GM18508 (cell line): ENCODE results near the gene CPLANE2.
"Not testable (repeated sequence)": the region's sequence is repeated elsewhere in the genome, so short reads cannot be mapped to it uniquely, and the experiment has no call there.

Experiments
- ATAC-seq: cut with Tn5 transposase; IDR thresholded peaks from one replicate; pipeline ENCODE4 v1.9.1; 2021; ENCODE audit warnings: moderate number of reproducible peaks; ENCODE audit not compliant: insufficient read depth, unreplicated experiment

Gene CPLANE2

GRCh38 chr1:16231331-16232315 lies 5.4 kb downstream of the CPLANE2 start:
- ATAC-seq = no peak

DNA sequence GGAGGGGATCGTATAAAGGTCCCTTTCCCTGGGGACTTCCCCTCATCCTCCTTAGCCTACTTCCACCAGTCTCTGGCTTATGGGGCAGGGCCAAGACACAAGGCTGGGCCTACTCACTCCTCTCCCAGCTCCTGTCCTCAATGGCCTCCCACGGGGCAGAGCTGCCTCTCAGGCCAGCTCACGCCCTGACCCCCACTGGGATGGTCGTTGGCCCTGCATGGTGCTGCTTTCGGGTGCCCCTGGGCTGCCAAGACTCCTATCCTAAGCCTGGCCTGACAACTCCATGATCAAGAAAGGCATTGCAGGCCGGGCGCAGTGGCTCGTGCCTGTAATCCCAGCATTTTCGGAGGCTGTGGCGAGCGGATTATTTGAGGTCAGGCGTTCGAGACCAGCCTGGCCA lies 6.2 kb downstream of the CPLANE2 start:
- no peak for ATAC-seq

DNA sequence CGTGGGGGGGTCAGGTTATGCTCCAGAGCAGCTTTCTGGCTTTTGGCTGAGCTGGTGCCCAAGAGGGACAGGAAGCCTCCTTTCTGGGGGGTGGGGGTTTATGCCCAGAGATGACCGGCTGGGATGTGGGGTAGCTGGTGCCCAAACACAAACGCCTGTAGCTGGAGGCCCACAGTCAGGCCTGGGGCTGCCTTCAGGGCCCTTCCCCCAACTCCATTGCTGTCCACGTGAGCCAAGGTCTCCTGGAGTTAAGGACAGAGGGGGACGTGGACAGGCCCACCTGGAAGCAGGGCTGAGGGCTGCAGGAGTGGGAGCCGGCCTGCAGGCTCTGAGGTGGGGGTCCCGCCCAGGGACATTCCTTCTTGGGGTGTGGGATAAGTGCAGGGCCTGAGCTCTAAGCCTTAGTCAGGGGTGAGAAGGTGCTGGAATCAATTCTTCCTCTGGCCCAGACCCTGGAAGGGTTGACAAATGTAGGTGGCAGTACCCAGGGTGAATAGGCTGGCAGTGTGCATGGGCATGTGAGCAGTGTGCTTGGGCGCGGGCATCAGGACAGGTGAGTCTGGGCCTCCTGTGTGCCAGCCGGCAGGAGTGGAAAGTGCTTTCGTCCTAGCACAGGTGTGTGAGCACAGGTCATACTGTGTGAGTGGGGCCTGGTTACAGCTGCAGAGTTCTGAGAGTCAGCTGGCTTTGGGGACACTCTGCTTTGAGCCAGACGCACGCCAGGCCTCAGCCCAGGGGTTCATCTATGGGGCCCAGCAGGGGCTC lies 6.8 kb downstream of the CPLANE2 start:
- ATAC-seq = no peak

DNA sequence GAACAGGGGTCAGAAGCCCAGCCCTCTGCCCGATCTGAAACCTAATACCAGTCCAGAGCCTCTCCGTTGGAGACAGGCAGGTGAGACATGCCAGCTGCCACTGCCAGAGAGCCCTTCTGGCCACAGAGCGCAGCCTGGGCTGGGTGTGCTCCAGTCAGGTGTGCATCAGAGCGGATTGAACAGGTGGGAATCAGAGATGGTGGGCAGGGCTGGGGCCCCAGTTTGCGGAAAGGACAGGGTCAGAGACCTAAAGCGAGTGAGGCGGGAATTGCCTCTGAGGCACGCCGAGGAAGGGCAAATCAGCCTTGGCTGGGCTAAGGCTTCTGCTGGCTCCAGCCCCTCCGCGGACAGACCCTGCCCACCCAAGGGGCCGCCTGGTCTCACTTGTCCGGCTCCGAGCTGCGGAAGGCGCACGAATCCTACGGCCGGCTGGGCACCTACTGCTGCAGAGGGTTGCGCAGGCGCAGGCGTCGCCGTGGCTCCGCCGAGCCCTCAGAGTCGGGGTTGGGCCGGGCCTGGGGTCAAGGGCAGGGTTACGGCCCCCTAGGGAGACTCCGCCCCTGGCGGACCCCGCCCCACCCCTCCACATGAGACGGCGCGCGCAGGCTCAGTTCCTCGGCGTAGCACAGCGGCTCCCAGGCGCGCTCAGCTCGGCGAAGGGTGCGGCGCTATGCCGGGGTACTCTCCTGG lies 10.3 kb downstream of the CPLANE2 start:
- no peak for ATAC-seq

GRCh38 chr1:16226129-16226489 lies 10.9 kb downstream of the CPLANE2 start:
- no peak for ATAC-seq

GRCh38 chr1:16224472-16224871 lies 12.5 kb downstream of the CPLANE2 start:
- ATAC-seq = no peak

DNA sequence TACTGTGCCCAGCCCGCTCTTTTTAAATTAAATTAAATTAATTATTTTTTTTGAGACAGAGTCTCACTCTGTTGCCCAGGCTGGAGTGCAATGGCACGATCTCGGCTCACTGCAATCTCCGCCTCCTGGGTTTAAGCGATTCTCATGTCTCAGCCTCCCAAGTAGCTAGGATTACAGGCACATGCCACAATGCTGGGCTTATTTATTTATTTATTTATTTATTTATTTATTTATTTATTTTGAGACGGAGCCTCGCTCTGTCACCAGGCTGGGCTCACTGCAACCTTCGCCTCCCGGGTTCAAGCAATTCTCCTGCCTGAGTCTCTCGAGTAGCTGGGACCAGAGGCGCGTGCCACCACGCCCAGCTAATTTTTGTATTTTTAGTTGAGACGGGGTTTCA lies 14.3 kb downstream of the CPLANE2 start:
- ATAC-seq = not testable (repeated sequence)

DNA sequence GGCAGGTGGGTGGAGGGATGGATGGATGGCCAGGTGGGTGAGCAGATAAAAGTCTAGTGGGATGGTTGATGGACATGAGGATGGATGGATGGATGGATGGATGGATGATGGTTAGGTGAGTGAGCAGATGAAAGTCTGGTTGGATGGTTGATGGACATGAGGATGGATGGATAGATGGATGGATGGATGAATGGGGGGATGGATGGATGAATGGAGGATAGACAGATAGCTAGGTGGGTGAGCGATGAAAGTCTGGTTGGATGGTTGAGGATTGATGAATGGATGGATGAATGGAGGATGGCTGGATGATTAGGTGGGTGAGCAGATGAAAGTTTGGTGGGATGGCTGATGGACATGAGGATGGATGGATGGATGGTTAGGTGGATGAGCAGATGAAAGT lies 15.5 kb downstream of the CPLANE2 start:
- ATAC-seq = no peak

GRCh38 chr1:16219968-16220500 lies 16.9 kb downstream of the CPLANE2 start:
- ATAC-seq = no peak

- ATAC-seq = no peak
These were observed 18.3 kb downstream of the CPLANE2 start for GRCh38 chr1:16218674-16219071.

DNA sequence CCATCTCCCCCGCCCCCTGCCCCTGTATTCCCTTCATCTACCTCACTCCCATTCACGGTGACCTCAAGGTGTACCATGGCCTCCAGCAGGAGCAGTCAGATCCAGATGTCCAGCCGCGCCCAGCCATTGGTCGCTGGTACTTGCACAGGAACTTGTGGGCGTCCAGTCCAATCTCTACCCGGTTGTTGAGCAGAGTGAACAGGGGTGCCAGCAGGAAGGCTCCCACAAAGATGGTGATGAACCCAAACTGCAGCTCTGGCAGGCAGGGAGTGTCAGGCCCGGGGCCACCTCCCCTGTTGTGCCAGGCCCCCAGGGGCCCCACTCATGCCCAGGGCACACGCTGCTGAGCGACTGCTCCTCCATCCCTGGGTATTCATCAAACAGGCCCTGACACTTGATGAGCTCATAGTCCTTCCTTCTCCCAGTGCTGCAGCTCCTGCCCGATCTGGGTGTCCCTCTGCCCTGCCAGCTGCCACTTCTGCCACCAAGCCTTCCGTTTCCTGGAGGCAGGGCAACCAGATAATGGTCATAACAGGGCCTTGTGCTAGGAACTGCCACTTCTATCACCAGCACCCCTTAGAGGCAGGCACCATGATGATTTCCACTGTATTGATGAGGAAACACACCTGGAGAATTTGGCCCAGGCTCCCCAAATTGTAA lies 18.8 kb downstream of the CPLANE2 start:
- no peak for ATAC-seq

DNA sequence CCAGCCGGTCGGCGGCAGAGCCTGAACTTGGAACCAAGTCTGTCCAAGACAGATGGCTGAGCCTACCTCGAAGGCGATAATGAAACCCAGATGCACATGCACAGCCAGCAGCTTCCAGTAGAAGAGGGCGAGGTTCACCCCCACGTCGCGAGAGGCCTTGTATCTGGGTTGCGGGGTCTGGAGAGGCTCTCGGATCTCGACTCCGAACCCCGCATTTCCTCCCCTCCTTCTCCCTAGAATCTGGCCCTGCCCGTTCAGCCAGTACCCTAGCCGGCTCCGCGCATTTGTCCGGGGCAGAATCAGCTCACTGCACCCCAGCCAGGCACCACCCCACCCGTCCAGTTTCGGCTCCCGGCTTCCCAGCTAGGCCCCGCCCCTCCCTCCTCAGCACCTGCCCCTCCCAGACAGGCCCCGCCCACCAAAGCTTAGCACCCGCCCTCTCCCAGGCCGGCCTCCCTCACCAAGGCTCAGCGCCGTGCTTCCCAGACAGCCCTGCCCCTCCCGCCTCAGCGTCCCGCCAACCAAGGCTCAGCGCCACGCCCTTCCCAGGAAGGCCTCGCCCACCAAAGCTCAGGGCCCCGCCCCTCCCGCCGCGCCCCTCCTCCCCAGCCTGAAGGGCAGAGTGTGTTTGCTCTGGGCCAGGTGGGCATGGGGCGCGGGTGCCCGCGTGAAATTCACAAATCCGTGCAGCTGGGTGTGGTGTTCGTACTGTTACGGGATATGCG lies 19.8 kb downstream of the CPLANE2 start:
- no peak for ATAC-seq

- no peak for ATAC-seq
These were observed 20.9 kb downstream of the CPLANE2 start for GRCh38 chr1:16215882-16216753.

DNA sequence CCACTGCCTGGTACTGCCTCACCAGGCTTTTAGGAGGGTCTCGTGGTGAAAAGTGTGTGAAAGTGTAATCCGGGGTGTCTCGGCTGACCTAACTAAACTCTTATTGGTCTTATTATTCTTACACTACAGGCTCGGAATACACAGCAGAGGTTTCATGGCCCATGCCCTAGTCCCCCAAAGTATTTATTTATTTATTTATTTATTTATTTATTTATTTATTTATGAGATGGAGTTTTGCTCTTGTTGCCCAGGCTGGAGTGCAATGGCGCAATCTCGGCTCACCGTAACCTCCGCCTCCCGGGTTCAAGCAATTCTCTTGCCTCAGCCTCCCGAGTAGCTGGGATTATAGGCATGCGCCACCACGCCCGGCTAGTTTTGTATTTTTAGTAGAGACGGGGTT lies 21.7 kb downstream of the CPLANE2 start:
- ATAC-seq = not testable (repeated sequence)

- ATAC-seq = not testable (repeated sequence)
These were observed 23.4 kb downstream of the CPLANE2 start for GRCh38 chr1:16213544-16213943.

- no peak for ATAC-seq
These were observed 24.0 kb downstream of the CPLANE2 start for GRCh38 chr1:16213013-16213412.

DNA sequence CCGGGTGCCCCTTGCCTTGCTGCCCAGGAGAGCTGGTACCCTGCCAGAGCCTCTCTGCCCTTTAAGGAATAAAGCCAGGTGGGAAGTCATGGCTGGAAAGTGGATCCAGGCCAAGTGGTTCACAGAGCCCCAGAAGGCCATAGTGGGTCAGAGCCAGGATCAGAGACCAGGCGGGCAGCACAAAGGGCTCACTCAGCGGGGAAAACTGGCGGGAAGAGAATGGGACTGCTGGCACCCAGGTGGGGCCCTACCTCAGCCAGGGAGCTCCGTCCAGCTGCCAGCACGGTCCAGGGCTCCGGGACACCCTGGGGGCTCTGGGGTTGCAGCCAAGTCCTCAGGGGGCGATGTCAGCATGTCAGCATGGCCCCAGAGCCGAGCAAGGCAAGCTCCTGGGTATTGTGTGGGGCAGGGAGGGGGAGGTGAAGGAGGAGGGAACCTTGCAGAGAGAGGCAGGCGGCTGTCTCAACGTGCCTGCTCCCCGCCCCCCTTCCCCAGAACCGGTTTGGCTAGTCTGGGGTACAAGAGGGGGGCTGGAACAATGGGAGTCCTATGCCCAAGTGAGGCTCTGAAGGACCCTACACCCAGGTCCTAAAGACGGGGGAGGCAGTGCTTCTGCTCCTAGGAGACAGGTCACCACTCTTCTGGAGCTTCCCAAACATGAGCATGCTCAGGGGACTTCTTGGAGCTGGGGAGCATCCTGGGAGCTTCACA lies 24.6 kb downstream of the CPLANE2 start, which contains the start of gene ARHGEF19:
ARHGEF19 (minus strand) TSS at position 402 of the 711 bp plus-strand sequence. CDS start 3,598 bp downstream, outside the sequence.
- ATAC-seq = no peak

DNA sequence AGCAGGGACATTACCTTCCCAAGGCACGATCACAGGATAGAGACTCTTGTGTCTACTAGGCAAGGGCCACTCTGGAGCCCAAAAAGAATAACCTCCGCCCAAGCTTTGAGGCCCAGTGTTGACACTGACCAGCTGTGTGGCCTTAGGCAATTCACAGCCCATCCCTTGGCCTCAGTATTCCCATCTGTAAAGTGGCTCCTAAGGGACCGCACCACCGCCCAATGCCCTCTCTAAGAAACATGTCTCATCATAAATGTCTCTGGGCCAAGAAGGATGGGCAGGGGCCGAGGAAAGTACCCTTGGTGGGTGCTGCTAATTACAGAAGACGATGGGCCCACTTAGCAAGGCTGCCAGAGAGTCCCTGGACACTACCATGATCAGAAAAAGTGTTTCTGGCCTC lies 25.2 kb downstream of the CPLANE2 start:
- no peak for ATAC-seq
